Measurements from ENCODE around the gene ROPN1.

The ROPN1 gene

DNA sequence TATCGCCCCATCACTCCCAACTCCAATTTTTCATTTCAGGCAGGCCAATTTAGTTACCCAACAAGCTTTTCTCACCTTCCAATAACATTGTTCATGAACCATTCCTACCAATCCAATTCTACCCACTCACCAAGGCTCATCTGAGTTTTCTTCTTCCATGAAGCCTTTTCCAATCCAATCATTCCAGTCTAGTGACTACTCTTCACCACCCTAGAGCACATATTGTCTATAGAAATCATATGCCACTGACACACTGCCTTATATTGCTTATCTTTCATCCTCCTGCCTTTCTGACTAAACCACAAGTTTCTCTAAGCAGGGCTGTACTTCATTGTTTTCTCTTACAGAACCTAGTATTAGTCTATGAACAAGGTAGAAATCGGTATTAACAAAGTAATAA is 42.3 kb downstream of the ROPN1 start:
- DNase-seq (ENCODE audit: low read depth in 2 of 2), result no peak

DNA sequence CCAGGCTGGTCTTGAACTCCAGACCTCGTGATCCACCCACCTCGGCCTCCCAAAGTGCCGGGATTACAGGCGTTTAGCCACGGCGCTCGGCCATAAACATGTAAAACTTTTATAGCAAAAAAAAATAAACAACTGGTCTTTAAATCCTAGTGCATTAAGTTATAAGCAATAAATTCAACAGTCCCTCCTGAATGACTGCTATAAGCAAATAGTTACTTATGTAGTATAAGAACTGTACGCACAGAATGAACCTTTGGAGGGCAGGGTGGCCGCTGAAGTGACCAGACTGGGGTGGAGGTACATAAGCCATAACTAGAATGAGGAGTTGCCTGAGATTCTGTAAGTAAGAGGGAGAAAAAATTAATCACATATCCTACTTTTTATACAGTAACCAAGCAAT is 43.5 kb downstream of the ROPN1 start:
- no peak for DNase-seq (ENCODE audit: low read depth in 2 of 2)

DNA sequence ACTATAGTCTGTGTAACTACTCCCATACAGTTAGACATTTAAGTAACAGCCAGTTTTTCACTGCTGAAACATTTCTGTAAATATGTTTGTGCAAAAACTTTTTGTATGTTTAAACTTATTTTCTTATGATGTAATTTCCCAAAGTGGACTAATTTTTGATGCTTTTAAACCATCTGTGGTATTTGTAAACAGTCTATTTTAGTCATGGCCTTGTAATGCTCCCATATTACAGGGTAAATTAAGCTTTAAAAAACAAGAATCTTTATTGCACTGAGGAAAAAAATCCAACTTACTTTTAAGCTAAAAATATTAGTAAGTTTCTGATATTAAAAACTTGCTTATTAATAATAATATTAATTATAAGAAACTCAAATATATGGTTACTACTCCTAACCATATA is 44.4 kb downstream of the ROPN1 start:
- no peak for DNase-seq (ENCODE audit: low read depth in 2 of 2)

DNA sequence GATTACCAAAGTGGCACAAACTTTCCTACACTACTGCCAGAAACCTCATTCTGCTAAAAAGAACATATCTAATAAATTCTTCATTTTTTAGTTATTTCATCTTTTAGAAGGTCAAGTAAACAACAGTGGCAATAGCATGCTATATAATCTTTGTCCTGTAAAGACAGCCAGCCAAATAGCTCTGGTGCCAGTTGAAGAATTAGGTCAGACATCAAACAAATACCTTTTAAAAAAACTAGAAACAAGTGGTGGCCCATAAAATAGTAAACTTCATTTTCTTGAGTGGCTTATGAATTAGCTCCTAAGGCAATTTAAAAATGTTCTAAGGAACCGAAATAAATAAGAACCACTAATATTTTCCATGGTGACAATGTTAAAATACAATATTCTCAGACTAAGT is 50.4 kb downstream of the ROPN1 start:
- no peak for DNase-seq (ENCODE audit: low read depth in 2 of 2)

DNA sequence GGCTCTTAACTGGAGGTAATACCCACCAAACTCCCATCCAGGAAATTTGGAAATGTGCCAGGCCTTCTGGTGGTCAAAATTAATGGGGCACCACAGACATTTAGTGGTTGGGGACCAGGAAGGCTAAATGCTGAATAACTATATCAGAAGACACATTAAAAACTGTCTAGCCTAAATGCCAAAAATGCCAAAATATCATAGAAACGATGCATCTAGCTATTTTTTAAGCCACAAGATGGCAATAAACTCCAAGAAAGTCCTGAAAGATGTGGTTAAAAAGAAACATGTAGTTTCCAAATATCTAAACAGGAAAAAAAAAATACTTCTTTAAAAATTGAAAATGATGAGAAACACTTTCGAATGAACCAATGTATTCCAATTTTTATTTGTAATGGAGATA is 50.8 kb downstream of the ROPN1 start:
- DNase-seq (ENCODE audit: low read depth in 2 of 2), result no peak

DNA sequence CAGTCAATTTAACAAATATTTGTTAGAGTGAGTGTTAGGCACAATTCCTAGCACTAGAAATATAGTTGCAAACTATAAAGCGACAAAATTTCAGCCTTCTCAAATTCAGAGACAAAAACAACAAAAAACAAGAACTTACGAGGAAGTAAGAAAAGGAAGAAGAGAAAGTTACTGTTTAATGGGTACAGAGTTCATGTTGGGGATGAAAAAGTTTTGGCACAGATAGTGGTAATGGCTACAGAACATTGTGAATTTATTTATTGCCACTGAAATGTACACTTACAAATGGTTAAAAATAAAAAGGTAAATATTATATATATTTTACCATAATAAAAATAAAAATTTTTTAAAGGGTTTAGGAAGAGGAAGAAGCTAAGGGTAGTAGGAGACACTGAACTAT is 52.2 kb downstream of the ROPN1 start:
- DNase-seq (ENCODE audit: low read depth in 2 of 2), result no peak

DNA sequence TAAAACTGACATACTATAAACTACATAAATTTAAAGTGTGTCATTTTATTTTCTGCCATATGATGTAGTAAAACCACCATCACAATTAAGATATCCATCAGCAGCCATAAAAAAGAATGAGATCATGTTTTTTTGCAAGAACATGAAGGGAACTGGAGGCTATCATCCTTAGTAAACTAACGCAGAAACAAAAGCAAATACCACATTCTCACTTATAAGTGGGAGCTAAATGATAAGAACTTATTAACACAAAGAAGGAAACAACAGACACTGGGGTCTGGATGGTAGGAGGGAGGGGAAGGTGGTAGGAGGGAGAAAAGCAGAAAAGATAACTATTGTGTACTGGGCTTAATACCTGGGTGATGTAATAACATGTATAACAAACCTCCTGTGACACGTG is 55.5 kb downstream of the ROPN1 start:
- DNase-seq (ENCODE audit: low read depth in 2 of 2), result no peak

DNA sequence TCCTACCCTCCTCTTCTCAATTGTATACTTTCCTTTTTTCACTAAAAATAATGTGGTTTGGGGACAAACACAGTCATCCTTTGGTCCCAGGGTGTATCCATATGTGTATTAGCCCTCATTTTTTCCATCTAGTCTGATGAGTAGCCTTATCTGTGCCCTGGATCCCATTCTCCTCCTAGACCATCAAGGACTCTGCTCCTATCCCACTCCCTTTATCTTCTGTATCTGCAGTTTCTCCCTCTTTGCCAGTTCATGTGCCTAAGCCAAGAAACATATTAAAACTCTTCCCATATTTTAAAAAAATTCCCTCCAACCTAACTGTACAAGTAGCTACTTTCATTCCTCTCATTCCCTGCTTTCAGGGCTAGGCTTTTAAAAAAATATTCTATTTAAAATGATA is 56.1 kb downstream of the ROPN1 start:
- DNase-seq (ENCODE audit: low read depth in 2 of 2), result no peak

DNA sequence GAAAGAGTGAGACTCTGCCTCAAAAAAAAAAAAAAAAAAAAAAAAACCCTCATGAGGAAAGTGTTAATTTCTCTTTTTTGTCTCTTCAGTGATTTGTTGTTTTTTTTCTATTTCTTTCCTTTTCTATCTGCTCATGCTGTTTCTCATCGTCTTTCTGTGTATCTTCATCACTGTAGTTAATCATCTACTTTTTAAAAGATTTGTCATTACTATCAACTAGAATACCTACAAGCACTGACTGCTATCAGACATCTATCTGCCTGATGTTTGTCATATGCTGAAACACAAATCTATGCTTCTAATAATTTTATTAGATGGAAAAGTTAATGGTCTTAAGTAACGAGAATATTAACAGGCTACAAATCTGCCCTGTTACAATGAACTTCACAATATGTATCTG is 57.7 kb downstream of the ROPN1 start:
- DNase-seq (ENCODE audit: low read depth in 2 of 2), result no peak

DNA sequence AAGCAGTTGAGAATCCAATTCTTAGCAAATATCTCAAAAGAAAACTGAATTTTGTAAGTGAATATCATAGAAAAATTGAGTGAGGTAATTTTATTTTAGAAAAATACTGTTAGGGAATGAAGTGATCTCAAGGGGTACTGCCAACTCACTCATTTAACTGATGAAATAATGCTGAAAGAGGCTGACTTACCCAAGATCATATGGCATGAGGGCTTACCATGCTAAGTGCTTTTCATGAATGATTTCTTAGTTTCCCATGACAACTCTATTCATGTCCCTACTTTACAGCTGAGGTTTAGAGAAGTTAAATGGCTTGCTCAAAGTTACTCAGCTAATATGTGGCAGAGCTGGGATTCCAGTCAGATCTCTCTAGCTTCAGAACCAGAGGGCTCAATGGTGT is 61.5 kb downstream of the ROPN1 start:
- DNase-seq (ENCODE audit: low read depth in 2 of 2), result no peak

DNA sequence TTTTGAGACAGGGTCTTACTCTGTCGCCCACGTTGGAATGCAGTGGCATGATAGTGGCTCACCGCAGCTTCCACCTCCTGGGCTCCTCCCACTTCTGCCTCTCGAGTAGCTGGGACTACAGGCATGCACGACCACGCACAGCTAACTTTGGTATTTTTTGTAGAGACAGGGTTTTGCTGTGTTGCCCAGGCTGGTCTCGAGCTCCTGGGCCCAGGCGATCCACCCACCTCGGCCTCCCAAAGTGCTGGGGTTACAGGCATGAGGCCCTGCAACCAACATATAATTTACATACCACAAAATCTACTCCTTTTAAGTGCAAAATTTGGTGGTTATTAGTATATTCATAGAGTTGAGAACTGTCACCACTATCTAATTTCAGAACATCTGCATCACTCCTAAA is 62.6 kb downstream of the ROPN1 start:
- no peak for DNase-seq (ENCODE audit: low read depth in 2 of 2)

DNA sequence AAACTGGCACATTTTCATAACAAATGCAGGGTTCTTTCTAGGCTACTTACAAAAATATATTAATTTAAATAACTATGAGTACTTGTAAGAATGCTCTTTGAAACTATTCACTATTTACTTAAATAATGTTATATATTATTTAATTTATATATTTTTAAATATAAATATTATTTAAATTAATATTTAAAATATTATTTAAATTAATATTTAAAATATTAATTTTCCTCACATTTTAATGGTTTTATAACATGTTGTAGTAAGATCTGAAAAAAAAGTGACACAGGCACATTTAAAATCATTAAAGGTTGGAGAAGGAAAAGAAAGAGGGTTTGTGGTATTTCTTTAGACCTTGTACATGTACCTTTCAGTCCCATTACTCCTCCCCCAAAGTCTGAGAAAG is 65.5 kb downstream of the ROPN1 start:
- DNase-seq (ENCODE audit: low read depth in 2 of 2), result no peak

DNA sequence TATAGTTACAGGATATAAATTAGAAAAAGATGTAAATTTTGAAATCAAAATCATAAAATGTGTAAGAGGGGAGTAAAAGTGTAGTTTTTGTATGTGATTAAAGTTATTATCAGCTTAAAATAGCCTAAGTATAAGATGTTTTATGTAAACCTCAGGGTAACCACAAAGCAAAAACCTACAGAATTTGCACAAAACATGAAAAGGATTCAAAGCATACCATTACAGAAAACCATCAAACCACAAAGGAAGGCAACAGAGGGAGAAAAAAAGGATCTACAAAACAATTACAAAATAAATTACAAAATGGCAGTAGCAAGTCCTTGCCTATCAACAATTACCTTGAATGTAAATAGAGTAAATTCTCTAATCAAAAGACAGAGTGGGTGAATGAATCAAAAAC is 71.1 kb downstream of the ROPN1 start:
- DNase-seq (ENCODE audit: low read depth in 2 of 2), result no peak

DNA sequence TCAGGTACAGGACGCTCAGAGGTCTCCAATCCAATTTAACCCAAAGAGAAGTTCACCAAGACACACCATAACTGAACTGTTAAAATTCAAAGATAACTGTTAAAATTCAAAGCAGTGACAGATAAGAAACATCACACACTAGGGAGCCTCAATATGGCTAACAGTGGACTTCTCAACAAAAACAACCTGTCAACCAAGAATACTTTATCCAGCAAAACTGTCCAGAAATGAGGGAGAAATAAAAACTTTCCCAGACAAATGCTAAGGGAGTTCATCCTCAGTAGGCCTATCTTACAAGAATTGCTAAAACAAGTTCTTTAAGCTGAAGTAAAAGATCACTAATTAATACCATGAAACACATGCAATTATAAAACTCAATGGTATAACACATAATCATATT is 71.5 kb downstream of the ROPN1 start:
- no peak for DNase-seq (ENCODE audit: low read depth in 2 of 2)

DNA sequence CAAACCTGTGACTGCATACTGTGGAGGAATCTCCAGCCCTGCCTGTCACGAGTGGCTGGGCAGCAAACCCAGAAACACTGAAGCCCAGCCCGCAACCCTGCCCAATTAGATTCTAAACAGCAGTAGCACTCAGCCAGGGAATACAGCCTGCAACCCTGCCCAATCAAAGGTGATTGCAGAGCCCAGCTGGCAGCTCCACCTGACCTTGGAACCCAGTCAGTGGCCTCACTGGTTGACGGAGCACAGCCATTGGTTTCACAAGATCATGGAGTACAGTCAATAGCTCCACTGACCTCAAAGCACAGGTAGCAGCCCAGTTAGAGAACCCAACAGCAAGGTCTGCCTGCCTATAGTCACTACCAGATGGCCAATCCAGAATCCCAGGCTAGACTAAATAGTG is 72.6 kb downstream of the ROPN1 start:
- no peak for DNase-seq (ENCODE audit: low read depth in 2 of 2)
